HG02678 (cell line): ENCODE data around the gene CELSR2.

ENCODE experiments used
- ATAC-seq: cut with Tn5 transposase; IDR thresholded peaks from one replicate; pipeline ENCODE4 v1.9.1; 2021; ENCODE audit warnings: mild to moderate bottlenecking, moderate library complexity; ENCODE audit not compliant: unreplicated experiment

The CELSR2 gene

GRCh38 chr1:109225711-109226445 is 23.5 kb upstream of the CELSR2 start:
- ATAC-seq = no peak

- ATAC-seq = no peak
Observed at GRCh38 chr1:109228167-109228566, 21.2 kb upstream of the CELSR2 start.

GRCh38 chr1:109229531-109230127 is 19.7 kb upstream of the CELSR2 start:
- ATAC-seq = no peak

GRCh38 chr1:109231066-109231465 is 18.3 kb upstream of the CELSR2 start:
- ATAC-seq = no peak

- ATAC-seq = no peak
Observed at GRCh38 chr1:109235137-109235536, 14.2 kb upstream of the CELSR2 start.

- ATAC-seq = no peak
Observed at GRCh38 chr1:109237512-109237911, 11.8 kb upstream of the CELSR2 start.

- no peak for ATAC-seq
Observed at GRCh38 chr1:109238382-109238781, 11.0 kb upstream of the CELSR2 start.

GRCh38 chr1:109239047-109239408 is 10.3 kb upstream of the CELSR2 start:
- ATAC-seq = no peak

- ATAC-seq = peak; percentile 70
Observed at GRCh38 chr1:109239409-109240068, 9.8 kb upstream of the CELSR2 start.

GRCh38 chr1:109240158-109241152 is 8.9 kb upstream of the CELSR2 start:
- ATAC-seq = no peak

- ATAC-seq = no peak
Observed at GRCh38 chr1:109241344-109241743, 8.0 kb upstream of the CELSR2 start.

- no peak for ATAC-seq
Observed at GRCh38 chr1:109241841-109242345, 7.4 kb upstream of the CELSR2 start.

GRCh38 chr1:109242387-109242786 is 7.0 kb upstream of the CELSR2 start:
- ATAC-seq = no peak

- ATAC-seq = no peak
Observed at GRCh38 chr1:109243221-109243620, 6.1 kb upstream of the CELSR2 start.

- no peak for ATAC-seq
Observed at GRCh38 chr1:109243860-109244552, 5.3 kb upstream of the CELSR2 start.

GRCh38 chr1:109246141-109246551 is 3.2 kb upstream of the CELSR2 start:
- no peak for ATAC-seq

GRCh38 chr1:109247401-109248365 is 1.7 kb upstream of the CELSR2 start:
- no peak for ATAC-seq

GRCh38 chr1:109248444-109248796 is 919 bp upstream of the CELSR2 start:
- ATAC-seq = no peak
